ENCODE measurements around the gene MIS12.

Gene MIS12

GRCh38 chr17:5486206-5487124 is at the start of gene MIS12:
MIS12 (plus strand) TSS chr17:5486566; CDS start chr17:5488863, 2,297 bp downstream.
- Histone ChIP-seq H3K4me3 (ENCODE audit: low read length) (peak within 1 kb of the TSS; percentile 99), H3K4me1 (ENCODE audit: control insufficient read depth, insufficient read depth, low read length) (peaks cover 16% of the 10 kb centered on the region), H3K36me3 (ENCODE audit: control insufficient read depth, insufficient read depth, low read length, severe bottlenecking) (peaks cover 48% of the 10 kb centered on the region), H3K27me3 (replicated peaks; ENCODE audit: control insufficient read depth, insufficient read depth, low read length) (no peaks in the 10 kb centered on the region), H3K9me3 (ENCODE audit: control insufficient read depth, low read length) (no peaks in the 10 kb centered on the region), H3K9ac (ENCODE audit: low read length) (peak within 1 kb of the TSS; percentile 96)
- DNase-seq (ENCODE audit: low read depth), result peak; percentile 100

GRCh38 chr17:5437721-5438317 is 48.5 kb upstream of the MIS12 start:
- no peaks in the 10 kb centered on the region for H3K27me3 ChIP-seq (replicated peaks; ENCODE audit: control insufficient read depth, insufficient read depth, low read length)
- peaks cover 44% of the 10 kb centered on the region for H3K36me3 ChIP-seq (ENCODE audit: control insufficient read depth, insufficient read depth, low read length, severe bottlenecking)
- H3K9ac ChIP-seq (ENCODE audit: low read length), result peak overlapping the region; percentile 87
- peak; percentile 29 for DNase-seq (ENCODE audit: low read depth)
- H3K4me1 ChIP-seq (ENCODE audit: control insufficient read depth, insufficient read depth, low read length), result peaks cover 31% of the 10 kb centered on the region
- H3K9me3 ChIP-seq (ENCODE audit: control insufficient read depth, low read length), result no peaks in the 10 kb centered on the region
- peak overlapping the region; percentile 88 for H3K4me3 ChIP-seq (ENCODE audit: low read length)

- DNase-seq (ENCODE audit: low read depth), result peak; percentile 98
- Histone ChIP-seq H3K9me3 (ENCODE audit: control insufficient read depth, low read length) (no peaks in the 10 kb centered on the region), H3K4me3 (ENCODE audit: low read length) (peak within 1 kb of the TSS; percentile 88), H3K9ac (ENCODE audit: low read length) (peak within 1 kb of the TSS; percentile 87), H3K36me3 (ENCODE audit: control insufficient read depth, insufficient read depth, low read length, severe bottlenecking) (peaks cover 41% of the 10 kb centered on the region), H3K4me1 (ENCODE audit: control insufficient read depth, insufficient read depth, low read length) (peaks cover 31% of the 10 kb centered on the region), H3K27me3 (replicated peaks; ENCODE audit: control insufficient read depth, insufficient read depth, low read length) (no peaks in the 10 kb centered on the region)
Observed at GRCh38 chr17:5438716-5439445, 47.5 kb upstream of the MIS12 start, which contains the start of gene C1QBP. C1QBP (minus strand) TSS chr17:5439155; CDS start chr17:5439073, 82 bp downstream.

GRCh38 chr17:5439446-5439764 is 47.0 kb upstream of the MIS12 start:
- no peak for DNase-seq (ENCODE audit: low read depth)
- H3K27me3 ChIP-seq (replicated peaks; ENCODE audit: control insufficient read depth, insufficient read depth, low read length), result no peaks in the 10 kb centered on the region
- peak overlapping the region; percentile 88 for H3K4me3 ChIP-seq (ENCODE audit: low read length)
- peak overlapping the region; percentile 87 for H3K9ac ChIP-seq (ENCODE audit: low read length)
- peaks cover 31% of the 10 kb centered on the region for H3K4me1 ChIP-seq (ENCODE audit: control insufficient read depth, insufficient read depth, low read length)
- peaks cover 42% of the 10 kb centered on the region for H3K36me3 ChIP-seq (ENCODE audit: control insufficient read depth, insufficient read depth, low read length, severe bottlenecking)
- no peaks in the 10 kb centered on the region for H3K9me3 ChIP-seq (ENCODE audit: control insufficient read depth, low read length)

- Histone ChIP-seq H3K9ac (ENCODE audit: low read length) (no peak overlapping the region), H3K4me1 (ENCODE audit: control insufficient read depth, insufficient read depth, low read length) (peaks cover 4% of the 10 kb centered on the region), H3K27me3 (replicated peaks; ENCODE audit: control insufficient read depth, insufficient read depth, low read length) (no peaks in the 10 kb centered on the region), H3K9me3 (ENCODE audit: control insufficient read depth, low read length) (no peaks in the 10 kb centered on the region), H3K36me3 (ENCODE audit: control insufficient read depth, insufficient read depth, low read length, severe bottlenecking) (peaks cover 41% of the 10 kb centered on the region), H3K4me3 (ENCODE audit: low read length) (no peak overlapping the region)
- DNase-seq (ENCODE audit: low read depth), result no peak
Observed at GRCh38 chr17:5443728-5444127, 42.6 kb upstream of the MIS12 start.

GRCh38 chr17:5444209-5444608 is 42.2 kb upstream of the MIS12 start:
- Histone ChIP-seq H3K9ac (ENCODE audit: low read length) (no peak overlapping the region), H3K27me3 (replicated peaks; ENCODE audit: control insufficient read depth, insufficient read depth, low read length) (no peaks in the 10 kb centered on the region), H3K4me1 (ENCODE audit: control insufficient read depth, insufficient read depth, low read length) (peaks cover 3% of the 10 kb centered on the region), H3K36me3 (ENCODE audit: control insufficient read depth, insufficient read depth, low read length, severe bottlenecking) (peaks cover 46% of the 10 kb centered on the region), H3K4me3 (ENCODE audit: low read length) (no peak overlapping the region), H3K9me3 (ENCODE audit: control insufficient read depth, low read length) (no peaks in the 10 kb centered on the region)
- no peak for DNase-seq (ENCODE audit: low read depth)

GRCh38 chr17:5446786-5447185 is 39.6 kb upstream of the MIS12 start:
- Histone ChIP-seq H3K9ac (ENCODE audit: low read length) (no peak overlapping the region), H3K4me3 (ENCODE audit: low read length) (no peak overlapping the region), H3K36me3 (ENCODE audit: control insufficient read depth, insufficient read depth, low read length, severe bottlenecking) (peaks cover 67% of the 10 kb centered on the region), H3K27me3 (replicated peaks; ENCODE audit: control insufficient read depth, insufficient read depth, low read length) (no peaks in the 10 kb centered on the region), H3K4me1 (ENCODE audit: control insufficient read depth, insufficient read depth, low read length) (no peaks in the 10 kb centered on the region), H3K9me3 (ENCODE audit: control insufficient read depth, low read length) (no peaks in the 10 kb centered on the region)
- no peak for DNase-seq (ENCODE audit: low read depth)

GRCh38 chr17:5464717-5465507 is 21.5 kb upstream of the MIS12 start:
- H3K9me3 ChIP-seq (ENCODE audit: control insufficient read depth, low read length), result no peaks in the 10 kb centered on the region
- no peak overlapping the region for H3K9ac ChIP-seq (ENCODE audit: low read length)
- H3K4me3 ChIP-seq (ENCODE audit: low read length), result no peak overlapping the region
- H3K27me3 ChIP-seq (replicated peaks; ENCODE audit: control insufficient read depth, insufficient read depth, low read length), result no peaks in the 10 kb centered on the region
- H3K4me1 ChIP-seq (ENCODE audit: control insufficient read depth, insufficient read depth, low read length), result peaks cover 9% of the 10 kb centered on the region
- no peak for DNase-seq (ENCODE audit: low read depth)
- peaks cover 12% of the 10 kb centered on the region for H3K36me3 ChIP-seq (ENCODE audit: control insufficient read depth, insufficient read depth, low read length, severe bottlenecking)

- Histone ChIP-seq H3K4me3 (ENCODE audit: low read length) (peak overlapping the region; percentile 95), H3K4me1 (ENCODE audit: control insufficient read depth, insufficient read depth, low read length) (peaks cover 9% of the 10 kb centered on the region), H3K27me3 (replicated peaks; ENCODE audit: control insufficient read depth, insufficient read depth, low read length) (no peaks in the 10 kb centered on the region), H3K9ac (ENCODE audit: low read length) (no peak overlapping the region), H3K36me3 (ENCODE audit: control insufficient read depth, insufficient read depth, low read length, severe bottlenecking) (peaks cover 5% of the 10 kb centered on the region), H3K9me3 (ENCODE audit: control insufficient read depth, low read length) (no peaks in the 10 kb centered on the region)
- DNase-seq (ENCODE audit: low read depth), result no peak
Observed at GRCh38 chr17:5466295-5466694, 20.1 kb upstream of the MIS12 start.

- H3K27me3 ChIP-seq (replicated peaks; ENCODE audit: control insufficient read depth, insufficient read depth, low read length), result no peaks in the 10 kb centered on the region
- no peaks in the 10 kb centered on the region for H3K9me3 ChIP-seq (ENCODE audit: control insufficient read depth, low read length)
- peaks cover 12% of the 10 kb centered on the region for H3K4me1 ChIP-seq (ENCODE audit: control insufficient read depth, insufficient read depth, low read length)
- DNase-seq (ENCODE audit: low read depth), result no peak
- H3K9ac ChIP-seq (ENCODE audit: low read length), result peak overlapping the region; percentile 92
- peak overlapping the region; percentile 95 for H3K4me3 ChIP-seq (ENCODE audit: low read length)
- peaks cover 13% of the 10 kb centered on the region for H3K36me3 ChIP-seq (ENCODE audit: control insufficient read depth, insufficient read depth, low read length, severe bottlenecking)
Observed at GRCh38 chr17:5467416-5467815, 18.9 kb upstream of the MIS12 start.

Data from adipocyte (in vitro differentiated cells).